ENCODE measurements around the gene EPS8. TPM values are rescaled to one million over a fixed set of nuclear protein-coding genes. Genes with fewer than 3 reads are reported as not detected.
A peak's percentile ranks its signal among the peaks of the same experiment; 100 is the strongest.

The EPS8 gene
- total RNA-seq, 1 experiment from 2014 or later = 97.5 TPM

- Mint-ChIP-seq H3K36me3 (ENCODE audit: insufficient read depth, unreplicated experiment) (peaks cover 3% of the 10 kb centered on the region), H3K9me3 (ENCODE audit: low read depth, unreplicated experiment) (no peaks in the 10 kb centered on the region), H3K27ac (ENCODE audit: unreplicated experiment) (no peak overlapping the region), H3K4me3 (ENCODE audit: low read depth, unreplicated experiment) (no peak overlapping the region), H3K27me3 (ENCODE audit: unreplicated experiment) (no peaks in the 10 kb centered on the region), H3K4me1 (ENCODE audit: low read depth, unreplicated experiment) (peaks cover 69% of the 10 kb centered on the region)
- no peak for DNase-seq
- CTCF ChIA-PET = no interaction called here
- intact Hi-C loops (cut with micrococcal nuclease; ENCODE audit: unreplicated experiment) = loop anchor here (5.0 kb wide), 1 partner anchor 34 kb away; no protein-coding TSS in a partner anchor
- no peak for TF ChIP-seq CTCF (IDR thresholded peaks at IDR 0.05; ENCODE audit: unreplicated experiment)
- no TSS peak for BruUV-seq (replicated peaks)
Observed at GRCh38 chr12:15797818-15798217, 8.6 kb upstream of the EPS8 start.

- peak; percentile 55 for DNase-seq
- CTCF ChIA-PET = interaction anchor here (1.3 kb wide), 1 partner anchor 16 kb away, joined by 3 read pairs; no protein-coding TSS in a partner anchor
- no TSS peak for BruUV-seq (replicated peaks)
- Mint-ChIP-seq H3K4me1 (ENCODE audit: low read depth, unreplicated experiment) (peaks cover 57% of the 10 kb centered on the region), H3K9me3 (ENCODE audit: low read depth, unreplicated experiment) (no peaks in the 10 kb centered on the region), H3K27ac (ENCODE audit: unreplicated experiment) (peak overlapping the region; percentile 77), H3K27me3 (ENCODE audit: unreplicated experiment) (no peaks in the 10 kb centered on the region), H3K36me3 (ENCODE audit: insufficient read depth, unreplicated experiment) (peaks cover 3% of the 10 kb centered on the region), H3K4me3 (ENCODE audit: low read depth, unreplicated experiment) (no peak overlapping the region)
- TF ChIP-seq CTCF (IDR thresholded peaks at IDR 0.05; ENCODE audit: unreplicated experiment) = no peak
- intact Hi-C loops (cut with micrococcal nuclease; ENCODE audit: unreplicated experiment) = loop anchor here (5.0 kb wide), 1 partner anchor 36 kb away; no protein-coding TSS in a partner anchor
Observed at GRCh38 chr12:15796493-15797141, 7.4 kb upstream of the EPS8 start.

GRCh38 chr12:15794836-15795235 lies 5.6 kb upstream of the EPS8 start:
- Mint-ChIP-seq H3K9me3 (ENCODE audit: low read depth, unreplicated experiment) (no peaks in the 10 kb centered on the region), H3K27me3 (ENCODE audit: unreplicated experiment) (no peaks in the 10 kb centered on the region), H3K4me3 (ENCODE audit: low read depth, unreplicated experiment) (no peak overlapping the region), H3K36me3 (ENCODE audit: insufficient read depth, unreplicated experiment) (peaks cover 5% of the 10 kb centered on the region), H3K27ac (ENCODE audit: unreplicated experiment) (no peak overlapping the region), H3K4me1 (ENCODE audit: low read depth, unreplicated experiment) (peaks cover 58% of the 10 kb centered on the region)
- CTCF ChIA-PET = interaction anchor here (0.6 kb wide), 2 partner anchors 76 to 402 kb away, joined by 3 read pairs; no protein-coding TSS in a partner anchor
- TF ChIP-seq CTCF (IDR thresholded peaks at IDR 0.05; ENCODE audit: unreplicated experiment) = no peak
- DNase-seq = no peak
- intact Hi-C loops (cut with micrococcal nuclease; ENCODE audit: unreplicated experiment) = loop anchor here (5.0 kb wide), 1 partner anchor 37 kb away; no protein-coding TSS in a partner anchor
- BruUV-seq (replicated peaks) = no TSS peak

GRCh38 chr12:15794196-15794595 lies 5.0 kb upstream of the EPS8 start:
- no peaks in the 10 kb centered on the region for H3K27me3 Mint-ChIP-seq (ENCODE audit: unreplicated experiment)
- BruUV-seq (replicated peaks) = no TSS peak

More at GRCh38 chr12:15794196-15794595, 5.0 kb upstream of the EPS8 start:
- CTCF ChIA-PET = interaction anchor here (0.6 kb wide), 2 partner anchors 76 to 401 kb away, joined by 3 read pairs; no protein-coding TSS in a partner anchor
- DNase-seq = no peak
- intact Hi-C loops (cut with micrococcal nuclease; ENCODE audit: unreplicated experiment) = no loop called here
- Mint-ChIP-seq H3K4me3 (ENCODE audit: low read depth, unreplicated experiment) (no peak overlapping the region), H3K9me3 (ENCODE audit: low read depth, unreplicated experiment) (no peaks in the 10 kb centered on the region), H3K4me1 (ENCODE audit: low read depth, unreplicated experiment) (peaks cover 56% of the 10 kb centered on the region), H3K27ac (ENCODE audit: unreplicated experiment) (no peak overlapping the region), H3K36me3 (ENCODE audit: insufficient read depth, unreplicated experiment) (peaks cover 11% of the 10 kb centered on the region)
- no peak for TF ChIP-seq CTCF (IDR thresholded peaks at IDR 0.05; ENCODE audit: unreplicated experiment)

Data from Calu3 (cell line).